Adipose tissue (tissue), 3 donors: ENCODE results near the gene CHD9. TPM values are rescaled to one million over a fixed set of nuclear protein-coding genes. Genes with fewer than 3 reads are reported as not detected.

Experiments used
- H3K27ac ChIP-seq: one replicate; pipeline ENCODE4 v1.5.1; 2013; ENCODE audit warnings: low read depth, low read length
- WGBS, 3 donors: extraction: QIAGEN DNeasy Blood & Tissue Kit; methylation state at CpG; one replicate each; pipeline ENCODE4 v1.1.7; 2013; 5-methylcytosine and 5-hydroxymethylcytosine counted together
- polyA plus RNA-seq, 3 donors: library from polyadenylated mRNA; stranded (reverse); fragments of 200-250 nt; gene quantifications; one replicate each; pipeline ENCODE4 v1.2.3, GENCODE V29; 2013
- donor health status: healthy with polysubstance abuse.
- donor health status: Bipolar disorder and iron deficiency.
- donor health status: healthy.

Gene CHD9
- polyA plus RNA-seq, 3 donors: 11.7 to 20.1 (median 15.4) TPM

- H3K27ac ChIP-seq: peak overlapping the region; percentile 61
- WGBS, 3 donors: 66 to 81% (median 68%) methylated on average over 3 of the region's 3 CpGs
Observed at GRCh38 chr16:53087101-53087500, 32.3 kb downstream of the CHD9 start.

- 33 to 57% (median 37%) methylated on average over 4 of the region's 4 CpGs for WGBS, 3 donors
- H3K27ac ChIP-seq: peak overlapping the region; percentile 56
Observed at GRCh38 chr16:53089434-53090285, 34.9 kb downstream of the CHD9 start.

GRCh38 chr16:53090286-53090590, 35.4 kb downstream of the CHD9 start:
- peak overlapping the region; percentile 56 for H3K27ac ChIP-seq
- 25 to 66% (median 25%) methylated on average over 5 of the region's 5 CpGs for WGBS, 3 donors

GRCh38 chr16:53090591-53091411, 36.0 kb downstream of the CHD9 start:
- 3 to 62% (median 8%) methylated on average over 13 of the region's 13 CpGs for WGBS, 3 donors
- peak overlapping the region; percentile 56 for H3K27ac ChIP-seq

GRCh38 chr16:53091466-53092211, 36.8 kb downstream of the CHD9 start:
- WGBS, 3 donors: 24 to 68% (median 28%) methylated on average over 7 of the region's 7 CpGs
- H3K27ac ChIP-seq: no peak overlapping the region

GRCh38 chr16:53092284-53092683, 37.5 kb downstream of the CHD9 start:
- 48 to 88% (median 84%) methylated on average over 2 of the region's 2 CpGs for WGBS, 3 donors
- H3K27ac ChIP-seq: no peak overlapping the region

- WGBS, 3 donors: 91 to 94% (median 94%) methylated on average over 5 of the region's 5 CpGs
- H3K27ac ChIP-seq: no peak overlapping the region
Observed at GRCh38 chr16:53093162-53093744, 38.5 kb downstream of the CHD9 start.

- WGBS, 3 donors: 35 to 64% (median 44%) methylated on average over 10 of the region's 10 CpGs
- H3K27ac ChIP-seq: no peak overlapping the region
Observed at GRCh38 chr16:53094013-53094630, 39.3 kb downstream of the CHD9 start.

GRCh38 chr16:53097190-53097589, 42.4 kb downstream of the CHD9 start:
- WGBS, 3 donors: 62 to 78% (median 71%) methylated on average over 4 of the region's 4 CpGs
- no peak overlapping the region for H3K27ac ChIP-seq

- WGBS, 3 donors: 4 to 44% (median 8%) methylated on average over 16 of the region's 16 CpGs
- H3K27ac ChIP-seq: peak overlapping the region; percentile 90
Observed at GRCh38 chr16:53098526-53099317, 43.9 kb downstream of the CHD9 start.

- 2 to 3% (median 2%) methylated on average over 25 to 26 of the region's 26 CpGs for WGBS, 3 donors
- H3K27ac ChIP-seq: peak overlapping the region; percentile 90
Observed at GRCh38 chr16:53099318-53100130, 44.7 kb downstream of the CHD9 start.

- WGBS, 3 donors: 51 to 55% (median 55%) methylated on average over 9 of the region's 9 CpGs
- H3K27ac ChIP-seq: no peak overlapping the region
Observed at GRCh38 chr16:53100131-53100748, 45.4 kb downstream of the CHD9 start.

- 81 to 99% (median 93%) methylated on average over 1 of the region's 1 CpG for WGBS, 3 donors
- no peak overlapping the region for H3K27ac ChIP-seq
Observed at GRCh38 chr16:53100889-53101288, 46.1 kb downstream of the CHD9 start.

- WGBS, 3 donors: 59 to 74% (median 73%) methylated on average over 4 of the region's 4 CpGs
- no peak overlapping the region for H3K27ac ChIP-seq
Observed at GRCh38 chr16:53103811-53104210, 49.0 kb downstream of the CHD9 start.

- no peak overlapping the region for H3K27ac ChIP-seq
- 96 to 98% (median 98%) methylated on average over 5 of the region's 5 CpGs for WGBS, 3 donors
Observed at GRCh38 chr16:53105565-53105964, 50.8 kb downstream of the CHD9 start.

GRCh38 chr16:53111078-53111791, 56.4 kb downstream of the CHD9 start:
- no peak overlapping the region for H3K27ac ChIP-seq
- WGBS, 3 donors: 69 to 81% (median 74%) methylated on average over 5 of the region's 5 CpGs
